K562 treated with DMSO at 1 percent for 12 hours (cell line): ENCODE measurements around the gene GRAMD1C. TPM values are rescaled to one million over a fixed set of nuclear protein-coding genes. Genes with fewer than 3 reads are reported as not detected.

Source experiments
- total RNA-seq: library from RNA; unstranded; fragments of 300-600 nt; gene quantifications from 2 replicates; pipeline ENCODE4 v1.2.3, GENCODE V29; 2022; ENCODE audit not compliant: insufficient read depth

GRAMD1C gene
- total RNA-seq = not detected in 2 replicates

GRCh38 chr3:113838631-113839209 lies at the start of gene GRAMD1C:
Gene GRAMD1C, plus strand, starts transcription at chr3:113838788. Its CDS starts 122 bp downstream, at chr3:113838910.

DNA sequence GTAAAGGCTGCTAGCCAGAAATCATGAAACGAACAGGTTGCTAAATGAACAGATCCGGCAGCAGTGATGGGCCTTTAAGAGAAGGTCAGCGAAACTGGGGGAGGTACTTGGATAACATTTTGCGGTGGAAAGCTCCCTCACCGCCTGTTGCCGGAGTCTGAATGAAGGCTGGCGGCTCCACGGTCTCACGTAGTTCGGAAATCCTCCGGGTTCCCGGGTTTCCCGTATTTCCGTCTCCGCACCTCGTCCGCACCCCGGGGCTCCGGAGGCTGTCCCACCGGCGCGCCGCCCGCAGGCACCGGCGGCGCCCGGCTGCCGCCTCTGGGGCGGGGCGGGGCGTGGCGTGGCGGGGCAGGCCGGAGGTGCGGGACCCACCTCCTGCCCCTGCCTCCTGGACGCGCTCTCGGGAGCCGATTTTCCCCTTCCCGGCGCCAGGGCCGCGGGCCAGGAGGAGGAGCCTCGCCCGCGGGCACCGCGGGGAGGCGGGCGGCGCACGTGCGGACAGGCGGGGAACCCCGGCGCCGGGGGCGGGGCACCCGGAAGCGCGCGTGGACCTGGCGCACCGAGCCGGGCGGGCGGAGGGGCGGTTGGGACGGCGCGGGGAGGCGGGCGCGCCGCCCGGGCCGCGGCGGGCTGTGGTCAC lies 108.9 kb downstream of the GRAMD1C start, which contains the start of gene ZDHHC23:
TSS of gene ZDHHC23 (plus strand) at position 642 of the 643 bp plus-strand sequence. CDS start 790 bp downstream, outside the sequence.

Other genes starting within 250 kb of the GRAMD1C start
- gene USF3, start 142.1 kb upstream of the GRAMD1C start, total RNA-seq = 0.44 and 2.5 TPM in 2 replicates
- gene NAA50, start 92.5 kb upstream of the GRAMD1C start, total RNA-seq = 20.9 and 61.5 TPM in 2 replicates
- 14.0 and 35.2 TPM in 2 replicates for gene ATP6V1A, start 91.8 kb upstream of the GRAMD1C start, total RNA-seq
- gene ZDHHC23, start 109.2 kb downstream of the GRAMD1C start, total RNA-seq = 0.15 TPM in 1 of 2 replicates, not detected in the other
- 0.23 TPM in 1 of 2 replicates, not detected in the other for gene CCDC191, start 217.7 kb downstream of the GRAMD1C start, total RNA-seq
- 2.1 and 6.2 TPM in 2 replicates for gene QTRT2, start 217.9 kb downstream of the GRAMD1C start, total RNA-seq